Vagina (tissue), 2 donors: ENCODE data around the gene CD22.

Source experiments
- CTCF ChIP-seq, 3 experiments: fragments of 450-650 bp in 2 of 3; fragments of 200-600 bp in 1 of 3; sonication (generic) in 1 of 3; IDR thresholded peaks; one replicate each; pipeline ENCODE4 v1.5.1; 2017 to 2019; ENCODE audit warnings: antibody characterized with exemption in 3 of 3, mild to moderate bottlenecking in 2 of 3, moderate library complexity in 2 of 3
- POLR2A ChIP-seq, 2 donors: fragments of 450-650 bp; IDR thresholded peaks; one replicate each; pipeline ENCODE4 v1.6.1; 2017; ENCODE audit warnings: antibody characterized with exemption in 2 of 2, mild to moderate bottlenecking in 2 of 2, moderate library complexity in 2 of 2
- POLR2AphosphoS5 ChIP-seq, 2 donors: sonication (generic); formaldehyde crosslinking; IDR thresholded peaks; one replicate each; pipeline ENCODE4 v1.9.0; 2017; ENCODE audit warnings: antibody characterized with exemption in 2 of 2, mild to moderate bottlenecking in 2 of 2, low read depth in 1 of 2; ENCODE audit not compliant: insufficient read depth in 1 of 2

- TF ChIP-seq CTCF (IDR thresholded peaks at IDR 0.05) (no peak), POLR2AphosphoS5 (IDR thresholded peaks at IDR 0.05; ENCODE audit: insufficient read depth in 1 of 2, low read depth in 1 of 2) (no peak), POLR2A (IDR thresholded peaks at IDR 0.05) (no peak)
Observed at GRCh38 chr19:35383536-35383935, 54.5 kb downstream of the CD22 start.
